Skeletal muscle satellite cell (primary cell): ENCODE results near the gene FKBP3.

Experiments used
- H3K27me3 ChIP-seq: 2 replicates; pipeline ENCODE4 v1.7.0; 2013; ENCODE audit warnings: low read length; ENCODE audit not compliant: control insufficient read depth, insufficient read depth
- H3K36me3 ChIP-seq: 2 replicates; pipeline ENCODE4 v1.7.0; 2013; ENCODE audit warnings: mild to moderate bottlenecking, control low read depth, low read length; ENCODE audit not compliant: insufficient read depth
- H3K4me1 ChIP-seq: 2 replicates; pipeline ENCODE4 v1.7.0; 2013; ENCODE audit warnings: low read length; ENCODE audit not compliant: control insufficient read depth, insufficient read depth
- H3K4me2 ChIP-seq: 2 replicates; pipeline ENCODE4 v1.7.0; 2013; ENCODE audit warnings: mild to moderate bottlenecking, low read length
- H3K4me3 ChIP-seq: 2 replicates; pipeline ENCODE4 v1.7.0; 2013; ENCODE audit warnings: low read length
- H3K9ac ChIP-seq: 2 replicates; pipeline ENCODE4 v1.7.0; 2013; ENCODE audit warnings: mild to moderate bottlenecking, low read depth, low read length, moderate library complexity
- H3K9me3 ChIP-seq: replicated peaks from 2 replicates; pipeline ENCODE4 v1.7.0; 2013; ENCODE audit warnings: mild to moderate bottlenecking, control low read depth, low read length

Gene FKBP3

DNA sequence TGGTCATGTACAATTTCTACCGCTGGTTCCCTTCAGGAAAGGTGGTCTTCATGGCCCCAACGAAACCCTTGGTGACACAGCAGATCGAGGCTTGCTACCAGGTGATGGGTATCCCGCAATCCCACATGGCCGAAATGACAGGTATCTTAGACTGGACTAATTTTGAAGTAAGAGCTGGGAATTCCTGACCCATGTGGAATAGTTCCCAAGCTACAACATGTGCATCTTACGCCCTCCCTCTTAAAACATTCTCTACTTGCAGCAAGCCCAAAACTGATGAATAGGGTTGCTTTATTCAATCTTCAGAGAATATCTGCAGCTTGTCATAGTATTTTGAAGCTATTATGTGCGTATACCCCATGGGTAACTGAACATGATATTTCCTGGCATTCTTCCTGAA is 2.1 kb upstream of the FKBP3 start:
- Histone ChIP-seq H3K4me2 (peak overlapping the region; percentile 89), H3K9ac (peak overlapping the region; percentile 80), H3K36me3 (no peaks in the 10 kb centered on the region), H3K9me3 (no peaks in the 10 kb centered on the region), H3K4me3 (peak overlapping the region; percentile 89), H3K27me3 (no peaks in the 10 kb centered on the region), H3K4me1 (peaks cover 12% of the 10 kb centered on the region)

DNA sequence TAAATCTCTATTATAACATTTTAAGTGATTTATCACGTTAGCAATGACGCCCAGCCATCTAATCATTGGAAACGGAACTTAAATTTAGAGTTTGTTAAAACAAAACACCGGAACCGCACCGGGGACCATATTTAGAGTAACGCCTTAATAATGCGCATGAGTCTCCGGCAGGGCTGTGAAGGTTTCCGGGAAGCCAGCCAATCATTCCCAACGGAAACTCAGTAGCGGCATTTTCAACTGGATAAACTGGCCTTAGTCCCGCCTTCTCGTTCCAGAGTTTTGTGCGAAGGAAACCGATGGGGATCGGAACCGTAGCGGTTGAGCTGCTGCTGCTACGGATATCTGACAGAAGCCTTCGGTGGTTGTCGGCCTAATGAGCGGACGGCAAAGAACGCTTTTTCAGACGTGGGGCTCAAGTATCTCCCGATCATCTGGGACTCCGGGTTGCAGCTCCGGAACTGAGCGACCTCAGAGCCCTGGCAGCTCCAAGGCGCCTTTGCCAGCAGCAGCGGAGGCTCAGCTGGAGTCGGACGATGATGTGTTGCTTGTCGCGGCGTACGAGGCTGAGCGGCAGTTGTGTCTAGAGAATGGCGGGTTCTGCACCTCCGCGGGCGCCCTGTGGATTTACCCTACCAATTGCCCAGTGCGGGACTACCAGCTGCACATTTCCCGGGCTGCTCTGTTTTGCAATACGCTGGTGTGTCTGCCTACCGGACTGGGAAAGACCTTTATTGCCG is 1.5 kb upstream of the FKBP3 start, which contains the start of gene FANCM:
FANCM (plus strand) TSS at position 272 of the 737 bp plus-strand sequence; CDS start at position 374, 102 bp downstream.
- Histone ChIP-seq H3K4me1 (peaks cover 12% of the 10 kb centered on the region), H3K4me3 (peak within 1 kb of the TSS; percentile 89), H3K27me3 (no peaks in the 10 kb centered on the region), H3K36me3 (no peaks in the 10 kb centered on the region), H3K9ac (peak within 1 kb of the TSS; percentile 99), H3K4me2 (peak within 1 kb of the TSS; percentile 90), H3K9me3 (no peaks in the 10 kb centered on the region)

DNA sequence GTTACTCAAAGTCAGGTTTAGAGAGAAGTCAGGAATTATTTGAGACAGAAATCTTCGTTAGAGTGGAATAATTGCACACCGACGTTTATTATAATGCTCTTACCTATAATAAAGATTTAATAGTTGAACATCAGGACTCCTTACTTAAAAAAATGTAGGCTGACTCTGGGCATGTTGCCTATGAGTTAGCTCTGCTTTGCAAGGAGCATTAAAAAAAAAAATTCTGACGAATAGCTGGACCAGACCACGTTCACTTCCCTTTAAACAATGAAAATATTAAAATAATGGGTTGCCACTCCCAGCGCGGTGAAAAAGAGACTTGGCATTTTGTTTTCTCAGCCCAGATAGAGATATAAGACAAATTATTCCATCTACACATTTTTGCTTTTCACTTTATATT is 875 bp upstream of the FKBP3 start:
- H3K4me3 ChIP-seq = peak overlapping the region; percentile 89
- H3K4me2 ChIP-seq = peak overlapping the region; percentile 90

DNA sequence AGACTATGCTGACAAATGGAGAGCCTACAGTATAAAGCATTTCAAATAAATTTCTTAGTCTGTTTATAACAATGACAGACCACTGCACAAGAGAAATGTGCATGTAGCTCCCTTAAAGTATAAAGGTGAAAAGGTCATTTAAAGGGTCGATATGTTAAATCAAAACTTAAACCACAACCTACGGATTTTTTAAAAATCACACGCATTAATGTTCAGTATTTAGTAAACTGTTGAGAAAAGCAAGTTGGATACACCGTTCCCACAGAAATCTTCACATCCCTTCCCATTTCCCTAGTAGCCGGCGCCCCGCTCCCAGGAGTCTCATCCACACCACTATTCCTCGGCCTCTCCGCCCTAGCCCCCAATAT is 614 bp downstream of the FKBP3 start:
- peaks cover 11% of the 10 kb centered on the region for H3K36me3 ChIP-seq
- H3K4me1 ChIP-seq = peaks cover 12% of the 10 kb centered on the region
- peak overlapping the region; percentile 89 for H3K4me3 ChIP-seq
- H3K9me3 ChIP-seq = no peaks in the 10 kb centered on the region
- peak overlapping the region; percentile 99 for H3K9ac ChIP-seq
- H3K4me2 ChIP-seq = peak overlapping the region; percentile 96
- no peaks in the 10 kb centered on the region for H3K27me3 ChIP-seq

More for the DNA sequence above, 875 bp upstream of the FKBP3 start:
- Histone ChIP-seq H3K9ac (peak overlapping the region; percentile 99), H3K9me3 (no peaks in the 10 kb centered on the region), H3K36me3 (peaks cover 4% of the 10 kb centered on the region), H3K27me3 (no peaks in the 10 kb centered on the region), H3K4me1 (peaks cover 12% of the 10 kb centered on the region)

GRCh38 chr14:45128963-45129629 is 5.2 kb downstream of the FKBP3 start:
- no peak overlapping the region for H3K4me2 ChIP-seq
- H3K36me3 ChIP-seq = peaks cover 32% of the 10 kb centered on the region
- no peak overlapping the region for H3K9ac ChIP-seq
- H3K27me3 ChIP-seq = no peaks in the 10 kb centered on the region
- no peaks in the 10 kb centered on the region for H3K4me1 ChIP-seq
- no peak overlapping the region for H3K4me3 ChIP-seq
- no peaks in the 10 kb centered on the region for H3K9me3 ChIP-seq

GRCh38 chr14:45125754-45126153 is 8.5 kb downstream of the FKBP3 start:
- Histone ChIP-seq H3K4me2 (no peak overlapping the region), H3K9ac (no peak overlapping the region), H3K36me3 (peaks cover 46% of the 10 kb centered on the region), H3K4me3 (no peak overlapping the region), H3K9me3 (no peaks in the 10 kb centered on the region), H3K27me3 (no peaks in the 10 kb centered on the region), H3K4me1 (no peaks in the 10 kb centered on the region)

GRCh38 chr14:45123271-45123670 is 11.0 kb downstream of the FKBP3 start:
- Histone ChIP-seq H3K27me3 (no peaks in the 10 kb centered on the region), H3K4me2 (no peak overlapping the region), H3K9me3 (no peaks in the 10 kb centered on the region), H3K4me1 (no peaks in the 10 kb centered on the region), H3K4me3 (no peak overlapping the region), H3K36me3 (peaks cover 53% of the 10 kb centered on the region), H3K9ac (no peak overlapping the region)

GRCh38 chr14:45120096-45120495 is 14.2 kb downstream of the FKBP3 start:
- peaks cover 67% of the 10 kb centered on the region for H3K36me3 ChIP-seq

GRCh38 chr14:45118594-45118993 is 15.7 kb downstream of the FKBP3 start:
- Histone ChIP-seq H3K9ac (no peak overlapping the region), H3K9me3 (no peaks in the 10 kb centered on the region), H3K27me3 (no peaks in the 10 kb centered on the region), H3K4me3 (no peak overlapping the region), H3K4me2 (no peak overlapping the region), H3K4me1 (no peaks in the 10 kb centered on the region), H3K36me3 (peaks cover 74% of the 10 kb centered on the region)

More at GRCh38 chr14:45120096-45120495, 14.2 kb downstream of the FKBP3 start:
- no peaks in the 10 kb centered on the region for H3K4me1 ChIP-seq
- H3K4me2 ChIP-seq = no peak overlapping the region
- no peak overlapping the region for H3K9ac ChIP-seq
- no peaks in the 10 kb centered on the region for H3K27me3 ChIP-seq
- no peaks in the 10 kb centered on the region for H3K9me3 ChIP-seq
- no peak overlapping the region for H3K4me3 ChIP-seq

DNA sequence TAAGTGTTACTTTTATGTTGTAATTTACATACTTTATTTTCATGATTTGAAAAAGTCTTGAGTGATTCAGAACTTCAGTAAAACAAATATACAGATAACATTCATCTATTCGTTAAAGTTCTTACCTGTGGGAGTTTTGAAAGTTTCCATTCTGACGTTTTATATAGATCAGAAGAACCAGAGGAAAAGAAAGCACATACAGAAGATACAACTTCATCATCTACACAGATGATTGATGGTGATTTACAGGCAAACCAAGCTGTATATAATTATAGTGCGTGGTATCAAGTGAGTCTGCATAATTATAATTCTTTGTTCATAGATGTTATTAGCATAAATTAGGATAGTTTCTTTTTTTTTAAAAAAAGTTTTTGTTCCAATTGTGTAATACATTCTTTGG is 20.0 kb downstream of the FKBP3 start:
- no peaks in the 10 kb centered on the region for H3K9me3 ChIP-seq
- H3K27me3 ChIP-seq = no peaks in the 10 kb centered on the region
- H3K36me3 ChIP-seq = peaks cover 89% of the 10 kb centered on the region
- no peak overlapping the region for H3K4me3 ChIP-seq
- H3K4me1 ChIP-seq = peaks cover 4% of the 10 kb centered on the region
- H3K9ac ChIP-seq = no peak overlapping the region
- H3K4me2 ChIP-seq = no peak overlapping the region

DNA sequence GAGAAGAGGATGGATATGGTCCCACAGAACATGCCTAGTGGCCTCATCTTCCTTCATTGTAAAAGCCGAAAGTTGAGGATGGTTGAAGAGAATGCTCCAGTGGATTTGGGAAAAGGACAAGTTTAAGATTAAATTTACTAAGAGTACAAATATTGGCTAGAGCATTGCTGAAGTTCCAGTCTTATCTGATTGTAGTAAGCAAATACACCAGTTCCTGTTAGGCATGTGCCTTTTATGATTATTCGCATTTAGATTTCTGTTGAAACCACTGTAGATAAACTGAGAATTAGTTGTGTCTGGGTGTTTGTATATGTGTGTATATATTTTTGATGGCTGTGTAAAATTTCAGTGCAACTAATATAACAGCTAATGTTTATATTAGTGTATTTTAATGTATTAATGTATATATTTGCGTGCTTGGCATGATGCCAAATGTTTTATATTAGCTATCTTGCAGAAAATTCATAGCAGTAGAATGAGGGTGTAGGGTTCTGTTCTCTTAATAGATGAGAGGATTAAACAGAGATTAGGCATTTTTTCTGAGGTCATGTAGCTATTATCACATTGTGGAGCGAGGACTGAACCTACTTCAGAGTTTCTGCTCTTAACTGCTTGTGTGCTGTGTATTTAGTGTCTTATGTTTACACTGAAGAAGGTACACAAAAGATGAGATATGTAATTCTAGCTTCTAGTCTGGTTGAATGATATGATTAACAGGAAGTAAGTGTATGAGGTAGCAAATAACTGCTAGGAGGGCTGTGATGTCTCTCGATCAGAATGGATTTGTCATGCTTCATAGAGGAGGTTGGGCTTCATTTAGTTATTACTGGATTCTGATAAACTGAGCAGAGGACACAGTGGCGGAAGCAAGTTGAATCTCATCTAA is 21.1 kb downstream of the FKBP3 start:
- Histone ChIP-seq H3K9ac (no peak overlapping the region), H3K4me1 (peaks cover 4% of the 10 kb centered on the region), H3K36me3 (peaks cover 87% of the 10 kb centered on the region), H3K27me3 (no peaks in the 10 kb centered on the region), H3K4me3 (no peak overlapping the region), H3K9me3 (no peaks in the 10 kb centered on the region), H3K4me2 (no peak overlapping the region)
